ENCODE measurements around the gene PLA2G4D.

DNA sequence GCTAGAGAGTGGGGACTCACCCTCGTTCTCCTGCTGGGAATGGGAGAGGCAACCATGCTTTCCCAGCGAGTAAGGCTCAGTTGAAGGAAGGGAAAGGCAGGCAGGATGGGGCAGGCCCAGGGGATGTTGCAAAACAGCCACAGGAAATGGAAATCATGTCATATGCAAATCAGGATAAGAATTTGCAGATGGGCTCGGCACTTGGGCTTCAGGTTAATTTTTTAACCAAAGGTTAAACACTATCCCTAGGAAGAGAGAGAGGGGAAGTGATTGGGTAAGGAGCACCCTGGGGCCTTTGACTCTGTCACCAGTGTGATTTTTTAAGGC, 59.0 kb downstream of the PLA2G4D start:
- TF ChIP-seq, protein P1, sequence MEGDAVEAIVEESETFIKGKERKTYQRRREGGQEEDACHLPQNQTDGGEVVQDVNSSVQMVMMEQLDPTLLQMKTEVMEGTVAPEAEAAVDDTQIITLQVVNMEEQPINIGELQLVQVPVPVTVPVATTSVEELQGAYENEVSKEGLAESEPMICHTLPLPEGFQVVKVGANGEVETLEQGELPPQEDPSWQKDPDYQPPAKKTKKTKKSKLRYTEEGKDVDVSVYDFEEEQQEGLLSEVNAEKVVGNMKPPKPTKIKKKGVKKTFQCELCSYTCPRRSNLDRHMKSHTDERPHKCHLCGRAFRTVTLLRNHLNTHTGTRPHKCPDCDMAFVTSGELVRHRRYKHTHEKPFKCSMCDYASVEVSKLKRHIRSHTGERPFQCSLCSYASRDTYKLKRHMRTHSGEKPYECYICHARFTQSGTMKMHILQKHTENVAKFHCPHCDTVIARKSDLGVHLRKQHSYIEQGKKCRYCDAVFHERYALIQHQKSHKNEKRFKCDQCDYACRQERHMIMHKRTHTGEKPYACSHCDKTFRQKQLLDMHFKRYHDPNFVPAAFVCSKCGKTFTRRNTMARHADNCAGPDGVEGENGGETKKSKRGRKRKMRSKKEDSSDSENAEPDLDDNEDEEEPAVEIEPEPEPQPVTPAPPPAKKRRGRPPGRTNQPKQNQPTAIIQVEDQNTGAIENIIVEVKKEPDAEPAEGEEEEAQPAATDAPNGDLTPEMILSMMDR (IDR thresholded peaks at IDR 0.05): no peak
- no peak for TF ChIP-seq POLR2A (IDR thresholded peaks at IDR 0.05)
